OCI-LY7 (cell line): ENCODE data around the gene RARB.

ENCODE experiments used
- EZH2phosphoT487 ChIP-seq: fragments of 200-600 bp; sonication (generic); IDR thresholded peaks from 2 replicates; pipeline ENCODE4 v1.6.1; 2018; ENCODE audit warnings: low read depth, borderline replicate concordance, mild to moderate bottlenecking, mixed run types, antibody characterized with exemption, low read length, moderate library complexity, mixed read lengths
- TF ChIP-seq, protein P1 (sequence below): fragments of 200-600 bp; sonication (generic); conservative IDR thresholded peaks from 2 replicates; pipeline ENCODE4 v1.5.1; 2014; ENCODE audit warnings: mild to moderate bottlenecking, antibody characterized with exemption, low read length, moderate library complexity, mixed read lengths

DNA sequence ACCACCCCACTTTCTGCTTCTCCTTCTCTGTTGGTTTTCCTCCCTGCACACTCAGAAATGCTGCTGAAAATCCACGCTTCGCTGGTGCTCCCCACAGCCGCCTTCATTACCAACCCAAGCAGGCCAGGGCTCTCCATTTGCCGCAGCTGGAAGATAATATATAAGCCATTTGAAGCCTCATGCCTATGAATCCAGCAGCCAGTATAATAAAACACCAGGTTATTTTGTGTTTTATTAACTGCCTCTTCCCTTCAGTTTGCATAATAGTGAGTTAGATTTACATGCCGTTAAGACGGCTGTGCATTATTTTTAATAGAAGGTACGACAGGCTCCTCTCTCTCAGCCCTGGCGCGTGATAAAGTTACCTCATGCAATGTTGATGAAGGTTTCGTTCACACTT, 150.0 kb downstream of the RARB start:
- TF ChIP-seq, protein P1, sequence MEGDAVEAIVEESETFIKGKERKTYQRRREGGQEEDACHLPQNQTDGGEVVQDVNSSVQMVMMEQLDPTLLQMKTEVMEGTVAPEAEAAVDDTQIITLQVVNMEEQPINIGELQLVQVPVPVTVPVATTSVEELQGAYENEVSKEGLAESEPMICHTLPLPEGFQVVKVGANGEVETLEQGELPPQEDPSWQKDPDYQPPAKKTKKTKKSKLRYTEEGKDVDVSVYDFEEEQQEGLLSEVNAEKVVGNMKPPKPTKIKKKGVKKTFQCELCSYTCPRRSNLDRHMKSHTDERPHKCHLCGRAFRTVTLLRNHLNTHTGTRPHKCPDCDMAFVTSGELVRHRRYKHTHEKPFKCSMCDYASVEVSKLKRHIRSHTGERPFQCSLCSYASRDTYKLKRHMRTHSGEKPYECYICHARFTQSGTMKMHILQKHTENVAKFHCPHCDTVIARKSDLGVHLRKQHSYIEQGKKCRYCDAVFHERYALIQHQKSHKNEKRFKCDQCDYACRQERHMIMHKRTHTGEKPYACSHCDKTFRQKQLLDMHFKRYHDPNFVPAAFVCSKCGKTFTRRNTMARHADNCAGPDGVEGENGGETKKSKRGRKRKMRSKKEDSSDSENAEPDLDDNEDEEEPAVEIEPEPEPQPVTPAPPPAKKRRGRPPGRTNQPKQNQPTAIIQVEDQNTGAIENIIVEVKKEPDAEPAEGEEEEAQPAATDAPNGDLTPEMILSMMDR: no peak
- no peak for TF ChIP-seq EZH2phosphoT487
